Measurements from ENCODE around the gene DDX49. TPM values are rescaled to one million over a fixed set of nuclear protein-coding genes. Genes with fewer than 3 reads are reported as not detected.
A peak's percentile ranks its signal among the peaks of the same experiment; 100 is the strongest.

Gene DDX49
- total and polyA plus RNA-seq, 2 of the 4 experiments (the other 2 are of a cell fraction) = 50.9 to 52.1 TPM

DNA sequence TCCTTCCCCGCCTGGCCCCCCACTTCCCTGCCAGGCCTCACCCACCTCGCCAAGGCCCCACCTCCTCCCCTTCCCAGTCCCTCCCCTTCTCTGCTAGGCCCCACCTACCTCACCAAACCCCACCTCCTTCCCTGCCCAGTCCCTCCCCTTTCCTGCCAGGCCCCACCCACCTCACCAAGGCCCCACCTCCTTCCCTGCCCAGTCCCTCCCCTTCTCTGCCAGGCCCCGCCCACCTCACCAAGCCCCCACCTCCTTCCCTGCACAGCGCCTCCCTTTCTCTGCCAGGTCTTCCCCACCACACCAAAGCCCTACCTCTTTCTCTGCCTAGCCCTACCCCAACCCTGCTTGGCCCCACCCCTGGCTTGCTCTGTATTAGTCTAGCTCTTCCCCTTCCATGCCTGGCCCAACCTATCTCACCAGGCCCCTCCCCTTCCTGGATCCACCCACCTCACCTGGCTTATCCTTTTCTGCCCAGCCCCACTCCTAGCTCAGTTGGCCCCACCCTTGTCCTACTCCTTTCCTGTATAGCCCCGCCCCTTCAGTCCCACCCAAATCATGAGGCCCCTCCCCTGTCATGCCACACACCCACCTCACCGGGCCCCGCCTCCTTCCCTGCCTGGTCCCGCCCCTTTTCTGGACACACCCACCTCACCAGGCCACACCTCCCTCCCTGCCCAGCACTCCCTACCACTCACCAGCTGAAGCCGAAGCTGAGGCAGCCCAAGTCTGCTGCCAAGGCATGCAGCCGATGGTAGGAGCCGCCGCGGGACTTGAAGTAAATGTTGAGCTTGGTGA, 39.7 kb upstream of the DDX49 start:
- BruUV-seq (replicated peaks) = no TSS peak
- H4K20me1 ChIP-seq (ENCODE audit: insufficient read depth, low read length) = no peaks in the 10 kb centered on the region
- no peak overlapping the region for H2AFZ ChIP-seq (replicated peaks; ENCODE audit: low read length, poor library complexity)
- no peak overlapping the region for H3K56ac ChIP-seq (ENCODE audit: extremely low read depth, insufficient read depth, low read length)
- no peak overlapping the region for H4K91ac ChIP-seq (ENCODE audit: insufficient read depth, low read depth, low read length)
- no peak overlapping the region for H3K4ac ChIP-seq (ENCODE audit: low read depth, low read length)
- H4K8ac ChIP-seq (ENCODE audit: low read depth in 2 of 2, low read length in 2 of 2) = no peak overlapping the region
- in situ Hi-C loops (cut with MboI; ENCODE audit: low sequenced_read_pairs) = no loop called here
- H3K9me3 ChIP-seq (ENCODE audit: control insufficient read depth, insufficient read depth, low read length) = peaks cover 6% of the 10 kb centered on the region; the same call in 1 of the 2 replicates
- peak; percentile 63 for ATAC-seq (ENCODE audit: low read depth)
- no peak overlapping the region for H3K23ac ChIP-seq (ENCODE audit: low read depth, low read length)
- CTCF ChIA-PET = no interaction called here
- H3K27me3 ChIP-seq (ENCODE audit: control insufficient read depth, insufficient read depth, low read length) = no peaks in the 10 kb centered on the region
- H3K79me1 ChIP-seq (ENCODE audit: low read depth in 1 of 2, low read length in 2 of 2) = no peaks in the 10 kb centered on the region
- H3K9ac ChIP-seq (ENCODE audit: low read depth, low read length) = no peak overlapping the region
- dilution Hi-C loops (cut with HindIII; ENCODE audit: low sequenced_read_pairs, unreplicated experiment) = no loop called here
- H2BK120ac ChIP-seq (ENCODE audit: low read depth, low read length) = no peak overlapping the region
- H4K5ac ChIP-seq (ENCODE audit: low read depth, low read length) = no peak overlapping the region
- 95% methylated on average over 7 of the region's 13 CpGs; no CpG with 5 or more reads in 1 of the 2 experiments for WGBS, 2 experiments (ENCODE audit: extremely low coverage in 2 of 2, insufficient read length in 1 of 2)
- no peak overlapping the region for H3K18ac ChIP-seq (ENCODE audit: low read depth, low read length)
- H3K9me1 ChIP-seq (ENCODE audit: insufficient read depth, low read length) = no peaks in the 10 kb centered on the region; the same call in 1 of the 2 replicates
- peaks cover 3% of the 10 kb centered on the region; the same call in 1 of the 2 replicates for H3K36me3 ChIP-seq (ENCODE audit: control insufficient read depth, insufficient read depth, low read length)
- no peak overlapping the region for H3K14ac ChIP-seq (replicated peaks; ENCODE audit: low read depth, low read length)
- intact Hi-C loops (cut with micrococcal nuclease) = no loop called here
- DNase-seq = no peak
- POLR2A ChIA-PET (ENCODE audit: unreplicated experiment) = no interaction called here
- no peak overlapping the region for H2BK15ac ChIP-seq (ENCODE audit: low read depth, low read length)
- H3K4me1 ChIP-seq (ENCODE audit: control insufficient read depth, insufficient read depth, low read length) = no peaks in the 10 kb centered on the region
- no peak overlapping the region for H2BK5ac ChIP-seq (ENCODE audit: low read depth, low read length, poor library complexity, severe bottlenecking)
- H2AK5ac ChIP-seq (ENCODE audit: low read depth, low read length) = no peak overlapping the region
- H2BK20ac ChIP-seq (ENCODE audit: low read depth, low read length) = no peak overlapping the region
- no peak overlapping the region for H3K4me3 ChIP-seq (ENCODE audit: insufficient read depth, low read depth, low read length)
- H3K4me2 ChIP-seq (ENCODE audit: low read depth, low read length) = no peak overlapping the region
- no peak overlapping the region for H3K27ac ChIP-seq (ENCODE audit: insufficient read depth, low read length)
- H2AK9ac ChIP-seq (replicated peaks; ENCODE audit: low read depth, low read length, poor library complexity) = no peak overlapping the region
- TF ChIP-seq RCOR1 (IDR thresholded peaks at IDR 0.05; ENCODE audit: insufficient replicate concordance, low read length) (no peak), NFE2L2 (IDR thresholded peaks at IDR 0.05; ENCODE audit: low read depth, low read length) (no peak), CEBPB (IDR thresholded peaks at IDR 0.05; ENCODE audit: low read depth, low read length) (no peak), BHLHE40 (IDR thresholded peaks at IDR 0.05; ENCODE audit: low read depth, low read length) (no peak), MXI1 (IDR thresholded peaks at IDR 0.05; ENCODE audit: borderline replicate concordance, low read depth, low read length) (no peak), ELK1 (IDR thresholded peaks at IDR 0.05; ENCODE audit: borderline replicate concordance, low read depth, low read length) (no peak), CHD1 (IDR thresholded peaks at IDR 0.05; ENCODE audit: low read depth, low read length) (no peak), MAZ (IDR thresholded peaks at IDR 0.05; ENCODE audit: borderline replicate concordance, low read depth, low read length) (no peak), RAD21 (IDR thresholded peaks at IDR 0.05; ENCODE audit: low read length) (no peak), RFX5 (IDR thresholded peaks at IDR 0.05; ENCODE audit: low read depth, low read length) (no peak), FOS (IDR thresholded peaks at IDR 0.05; ENCODE audit: low read depth, low read length) (no peak), SMC3 (IDR thresholded peaks at IDR 0.05; ENCODE audit: low read depth, low read length) (no peak), POLR2A (IDR thresholded peaks at IDR 0.05; ENCODE audit: low read depth, low read length) (no peak)
- TF ChIP-seq, protein P1, sequence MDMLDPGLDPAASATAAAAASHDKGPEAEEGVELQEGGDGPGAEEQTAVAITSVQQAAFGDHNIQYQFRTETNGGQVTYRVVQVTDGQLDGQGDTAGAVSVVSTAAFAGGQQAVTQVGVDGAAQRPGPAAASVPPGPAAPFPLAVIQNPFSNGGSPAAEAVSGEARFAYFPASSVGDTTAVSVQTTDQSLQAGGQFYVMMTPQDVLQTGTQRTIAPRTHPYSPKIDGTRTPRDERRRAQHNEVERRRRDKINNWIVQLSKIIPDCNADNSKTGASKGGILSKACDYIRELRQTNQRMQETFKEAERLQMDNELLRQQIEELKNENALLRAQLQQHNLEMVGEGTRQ (IDR thresholded peaks at IDR 0.05; ENCODE audit: low read depth, low read length) = no peak
- TF ChIP-seq, protein P2, sequence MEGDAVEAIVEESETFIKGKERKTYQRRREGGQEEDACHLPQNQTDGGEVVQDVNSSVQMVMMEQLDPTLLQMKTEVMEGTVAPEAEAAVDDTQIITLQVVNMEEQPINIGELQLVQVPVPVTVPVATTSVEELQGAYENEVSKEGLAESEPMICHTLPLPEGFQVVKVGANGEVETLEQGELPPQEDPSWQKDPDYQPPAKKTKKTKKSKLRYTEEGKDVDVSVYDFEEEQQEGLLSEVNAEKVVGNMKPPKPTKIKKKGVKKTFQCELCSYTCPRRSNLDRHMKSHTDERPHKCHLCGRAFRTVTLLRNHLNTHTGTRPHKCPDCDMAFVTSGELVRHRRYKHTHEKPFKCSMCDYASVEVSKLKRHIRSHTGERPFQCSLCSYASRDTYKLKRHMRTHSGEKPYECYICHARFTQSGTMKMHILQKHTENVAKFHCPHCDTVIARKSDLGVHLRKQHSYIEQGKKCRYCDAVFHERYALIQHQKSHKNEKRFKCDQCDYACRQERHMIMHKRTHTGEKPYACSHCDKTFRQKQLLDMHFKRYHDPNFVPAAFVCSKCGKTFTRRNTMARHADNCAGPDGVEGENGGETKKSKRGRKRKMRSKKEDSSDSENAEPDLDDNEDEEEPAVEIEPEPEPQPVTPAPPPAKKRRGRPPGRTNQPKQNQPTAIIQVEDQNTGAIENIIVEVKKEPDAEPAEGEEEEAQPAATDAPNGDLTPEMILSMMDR (conservative IDR thresholded peaks at IDR 0.05; ENCODE audit: low read depth, low read length) = no peak
